ENCODE measurements around the gene ADAT1. TPM values are rescaled to one million over a fixed set of nuclear protein-coding genes. Genes with fewer than 3 reads are reported as not detected.

ADAT1 gene, protein sequence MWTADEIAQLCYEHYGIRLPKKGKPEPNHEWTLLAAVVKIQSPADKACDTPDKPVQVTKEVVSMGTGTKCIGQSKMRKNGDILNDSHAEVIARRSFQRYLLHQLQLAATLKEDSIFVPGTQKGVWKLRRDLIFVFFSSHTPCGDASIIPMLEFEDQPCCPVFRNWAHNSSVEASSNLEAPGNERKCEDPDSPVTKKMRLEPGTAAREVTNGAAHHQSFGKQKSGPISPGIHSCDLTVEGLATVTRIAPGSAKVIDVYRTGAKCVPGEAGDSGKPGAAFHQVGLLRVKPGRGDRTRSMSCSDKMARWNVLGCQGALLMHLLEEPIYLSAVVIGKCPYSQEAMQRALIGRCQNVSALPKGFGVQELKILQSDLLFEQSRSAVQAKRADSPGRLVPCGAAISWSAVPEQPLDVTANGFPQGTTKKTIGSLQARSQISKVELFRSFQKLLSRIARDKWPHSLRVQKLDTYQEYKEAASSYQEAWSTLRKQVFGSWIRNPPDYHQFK
- 68.1 and 80.6 TPM in 2 replicates for total RNA-seq (2014; rRNA removed; shearing (Covaris generic))

DNA sequence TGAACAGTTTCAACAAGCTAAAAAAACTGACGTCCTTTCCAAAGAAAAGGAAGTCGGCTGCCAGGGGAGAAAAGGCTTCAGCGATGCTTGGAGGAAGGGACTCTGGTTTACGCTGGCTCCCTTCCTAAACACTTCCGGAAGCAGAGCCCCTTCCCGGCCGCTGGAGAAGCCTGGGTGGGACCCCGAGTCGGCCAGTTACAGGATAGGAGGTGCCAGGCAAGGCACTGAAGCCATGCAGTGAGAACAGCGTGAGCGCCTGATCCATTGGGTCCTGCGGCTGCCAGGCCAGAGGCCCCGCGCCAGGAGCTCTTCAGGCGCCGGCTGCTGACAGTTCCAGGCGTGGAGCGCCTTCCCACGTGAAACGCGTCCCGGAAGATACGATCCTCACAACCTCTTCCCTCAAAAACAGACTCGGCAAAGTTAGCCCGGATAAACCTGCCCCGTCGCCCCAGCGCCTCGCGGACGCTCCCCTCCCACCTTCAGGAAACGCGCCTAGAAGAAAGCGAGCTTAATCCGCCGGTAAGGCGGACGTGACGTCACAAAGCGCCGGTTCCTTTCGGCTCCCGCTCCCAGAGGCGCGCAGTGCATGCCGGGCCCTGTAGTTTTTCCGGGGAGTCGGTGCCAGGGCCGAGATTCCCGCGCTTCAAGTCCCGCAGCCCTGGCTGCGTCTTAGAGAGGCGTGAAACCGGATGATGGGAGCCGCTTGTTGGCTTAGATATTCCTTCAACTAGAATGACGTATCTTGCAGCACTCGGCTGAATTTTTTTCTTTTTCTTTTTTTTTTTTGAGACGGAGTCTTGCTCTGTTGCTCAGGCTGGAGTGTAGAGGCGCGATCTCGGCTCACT is at the start of gene ADAT1:
Gene ADAT1, minus strand, starts transcription at position 521 of the 845 bp plus-strand sequence. CDS start 2,482 bp downstream, outside the sequence.

DNA sequence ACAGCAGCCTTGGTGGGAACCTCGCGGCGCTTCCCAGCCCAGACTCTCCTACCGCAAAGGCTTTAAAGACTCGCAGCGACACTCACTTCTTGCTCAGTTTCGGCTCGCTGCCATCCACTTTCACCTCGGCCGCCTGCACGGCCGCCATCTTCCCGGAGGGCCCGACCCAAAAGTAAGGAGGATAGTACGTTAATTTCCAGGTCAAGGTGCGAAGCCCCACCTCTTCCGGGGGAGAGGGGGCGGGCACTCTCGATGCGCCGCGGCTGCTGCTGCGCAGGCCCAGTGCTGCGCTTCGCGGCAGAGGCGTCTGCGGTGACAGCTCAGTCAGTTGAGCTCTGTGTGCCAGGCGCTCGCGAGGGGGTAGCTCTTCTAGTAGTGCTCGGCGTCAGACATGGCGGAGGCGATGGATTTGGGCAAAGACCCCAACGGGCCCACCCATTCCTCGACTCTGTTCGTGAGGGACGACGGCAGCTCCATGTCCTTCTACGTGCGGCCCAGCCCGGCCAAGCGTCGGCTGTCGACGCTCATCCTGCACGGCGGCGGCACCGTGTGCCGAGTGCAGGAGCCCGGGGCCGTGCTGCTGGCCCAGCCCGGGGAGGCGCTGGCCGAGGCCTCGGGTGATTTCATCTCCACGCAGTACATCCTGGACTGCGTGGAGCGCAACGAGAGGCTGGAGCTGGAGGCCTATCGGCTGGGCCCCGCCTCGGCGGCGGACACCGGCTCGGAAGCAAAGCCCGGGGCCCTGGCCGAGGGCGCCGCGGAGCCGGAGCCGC is 24.6 kb upstream of the ADAT1 start, which contains the start of the genes KARS1 and TERF2IP:
Gene KARS1, minus strand, starts transcription at position 174 of the 773 bp plus-strand sequence. Its CDS starts 26 bp downstream, at position 148.
Gene TERF2IP, plus strand, starts transcription at position 282 of the 773 bp plus-strand sequence. Its CDS starts 110 bp downstream, at position 392.

DNA sequence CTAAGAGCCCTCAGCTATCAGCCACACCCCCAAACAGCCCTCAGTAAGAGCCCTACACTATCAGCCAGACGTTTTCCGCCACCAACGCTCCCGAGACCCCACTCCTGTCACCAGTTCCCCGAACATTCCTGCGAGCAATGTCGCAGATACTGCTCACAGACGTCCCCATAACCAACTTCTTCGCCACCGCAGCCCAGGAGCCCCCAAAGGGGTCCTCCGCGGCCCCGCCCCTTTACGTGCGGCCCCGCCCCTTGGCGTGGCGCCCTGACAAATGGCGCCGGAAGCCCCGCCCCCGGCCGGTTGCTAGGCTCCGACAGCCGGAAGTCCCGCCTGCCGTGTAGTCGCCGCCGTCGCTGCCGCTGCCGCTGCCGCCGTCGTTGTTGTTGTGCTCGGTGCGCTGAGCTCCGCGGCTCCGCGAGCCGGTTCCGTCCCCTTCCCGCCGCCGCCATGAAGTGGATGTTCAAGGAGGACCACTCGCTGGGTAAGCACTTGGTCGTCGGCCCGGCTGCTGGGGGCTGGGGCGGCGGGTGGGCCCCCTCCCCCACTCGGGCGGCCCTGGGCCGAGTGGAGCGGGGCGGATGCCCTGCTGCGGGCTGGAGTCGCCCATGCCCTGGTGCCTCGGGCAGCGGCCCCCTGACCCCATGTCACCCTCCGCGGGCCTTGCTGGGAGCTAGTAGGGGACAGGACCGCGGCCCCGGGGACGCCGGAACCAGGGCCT is 56.9 kb downstream of the ADAT1 start, which contains the start of gene GABARAPL2:
Gene GABARAPL2, plus strand, starts transcription at position 340 of the 718 bp plus-strand sequence. Its CDS starts 108 bp downstream, at position 448.

DNA sequence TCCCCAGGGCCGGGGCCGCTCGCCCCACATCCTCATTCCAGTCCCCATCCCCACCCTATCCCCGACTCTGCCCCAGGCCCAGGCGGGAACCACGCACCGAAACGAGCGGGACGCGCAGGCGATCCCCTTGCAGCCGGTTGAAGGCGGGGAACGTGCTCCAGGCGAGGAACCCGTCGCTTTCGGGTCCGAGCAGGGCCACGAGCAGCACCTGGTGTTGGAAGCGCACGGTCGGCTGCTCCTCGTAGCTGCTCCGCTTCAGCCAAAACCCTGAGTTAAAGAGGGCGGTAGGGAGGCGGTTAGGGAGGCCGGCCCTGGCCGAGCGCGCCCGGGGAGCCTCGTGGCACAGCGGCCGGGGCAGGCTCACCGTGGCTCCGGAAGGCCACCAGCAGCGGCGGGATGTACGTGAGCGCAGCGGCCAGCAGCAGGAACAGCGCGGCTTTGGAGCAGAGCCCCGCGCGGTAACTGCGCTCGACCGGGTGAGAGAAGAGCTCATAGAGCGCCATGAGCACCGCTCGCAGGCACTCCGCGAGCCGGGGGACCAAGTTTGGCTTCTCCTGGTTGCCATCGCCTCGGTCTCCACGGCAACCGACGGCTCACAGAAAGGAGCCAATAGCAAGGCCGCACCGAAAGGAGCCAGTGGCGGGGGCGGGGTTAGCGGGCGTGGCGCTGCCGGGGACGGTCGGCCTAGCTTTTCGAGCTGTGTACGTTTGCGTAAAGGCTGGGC is 67.2 kb downstream of the ADAT1 start, which contains the start of gene TMEM231:
Gene TMEM231, minus strand, starts transcription at position 546 of the 724 bp plus-strand sequence. Its CDS starts 43 bp downstream, at position 503.

Other genes with a start within 250 kb of the ADAT1 start
- gene CFDP1, start 189.8 kb downstream of the ADAT1 start, total RNA-seq (2014; rRNA removed; shearing (Covaris generic)) = 54.0 and 63.1 TPM in 2 replicates
- gene TMEM170A, start 158.6 kb downstream of the ADAT1 start, total RNA-seq (2014; rRNA removed; shearing (Covaris generic)) = 9.4 and 20.4 TPM in 2 replicates
- gene CHST6, start 127.8 kb downstream of the ADAT1 start, total RNA-seq (2014; rRNA removed; shearing (Covaris generic)) = 5.5 and 6.0 TPM in 2 replicates
- 0.16 and 0.98 TPM in 2 replicates for gene CHST5, start 87.2 kb downstream of the ADAT1 start, total RNA-seq (2014; rRNA removed; shearing (Covaris generic))
- gene TMEM231, start 67.0 kb downstream of the ADAT1 start, total RNA-seq (2014; rRNA removed; shearing (Covaris generic)) = 14.0 and 21.2 TPM in 2 replicates
- 25.5 and 35.7 TPM in 2 replicates for gene GABARAPL2, start 56.9 kb downstream of the ADAT1 start, total RNA-seq (2014; rRNA removed; shearing (Covaris generic))
- 258 and 267 TPM in 2 replicates for gene KARS1, start 24.4 kb upstream of the ADAT1 start, total RNA-seq (2014; rRNA removed; shearing (Covaris generic))
- 83.5 and 90.2 TPM in 2 replicates for gene TERF2IP, start 24.5 kb upstream of the ADAT1 start, total RNA-seq (2014; rRNA removed; shearing (Covaris generic))
- not detected in 2 replicates for gene CPHXL2, start 53.7 kb upstream of the ADAT1 start, total RNA-seq (2014; rRNA removed; shearing (Covaris generic))
- gene DUXB, start 78.2 kb upstream of the ADAT1 start, total RNA-seq (2014; rRNA removed; shearing (Covaris generic)) = not detected in 2 replicates
- not detected in 2 replicates for gene CPHXL, start 103.2 kb upstream of the ADAT1 start, total RNA-seq (2014; rRNA removed; shearing (Covaris generic))

Measured in A375 (cell line).